H1 (cell line): Measurements from ENCODE around the gene SYNJ1.

ENCODE experiments used
- ASH2L ChIP-seq: fragments of 200-600, 300-600 bp; sonication (generic); IDR thresholded peaks from one replicate; pipeline ENCODE4 v1.7.1; 2017; ENCODE audit warnings: low read length
- CEBPB ChIP-seq: IDR thresholded peaks from 2 replicates; pipeline ENCODE4 v1.6.1; 2012; ENCODE audit warnings: low read depth, low read length
- EP300 ChIP-seq, 2 experiments: IDR thresholded peaks; 1 replicate in 1 of 2; 2 replicates in 1 of 2; pipeline ENCODE4 v1.6.1; 2011 to 2012; ENCODE audit warnings: low read depth in 2 of 2, low read length in 2 of 2, mild to moderate bottlenecking in 2 of 2, borderline replicate concordance in 1 of 2, inconsistent platforms in 1 of 2, moderate library complexity in 1 of 2
- EZH2 ChIP-seq: fragments of 200-600 bp; sonication (generic); IDR thresholded peaks from 2 replicates; pipeline ENCODE4 v1.7.1; 2012; ENCODE audit warnings: low read depth, mild to moderate bottlenecking, moderate library complexity, low read length, inconsistent platforms; ENCODE audit not compliant: severe bottlenecking
- JUN ChIP-seq: IDR thresholded peaks from 2 replicates; pipeline ENCODE4 v1.6.1; 2011; ENCODE audit warnings: low read depth, mild to moderate bottlenecking, improper control_type of control experiment, low read length
- JUND ChIP-seq: IDR thresholded peaks from 2 replicates; pipeline ENCODE4 v1.6.1; 2011; ENCODE audit warnings: mild to moderate bottlenecking, improper control_type of control experiment, low read length
- POU5F1 ChIP-seq: IDR thresholded peaks from 2 replicates; pipeline ENCODE4 v1.6.1; 2011; ENCODE audit warnings: low read depth, mild to moderate bottlenecking, low read length, moderate library complexity
- RFX5 ChIP-seq: IDR thresholded peaks from 2 replicates; pipeline ENCODE4 v1.6.1; 2011; ENCODE audit warnings: low read depth, low read length, improper control_type of control experiment, borderline replicate concordance
- SIN3A ChIP-seq, 2 experiments: IDR thresholded peaks in 1 of 2; conservative IDR thresholded peaks in 1 of 2; 2 replicates each; pipeline ENCODE4 v1.6.1; 2011 to 2012; ENCODE audit warnings: low read length in 2 of 2, improper control_type of control experiment in 1 of 2, low read depth in 1 of 2, mild to moderate bottlenecking in 1 of 2
- ZNF274 ChIP-seq: IDR thresholded peaks from 2 replicates; pipeline ENCODE4 v1.7.0; 2012; ENCODE audit warnings: low read length, borderline replicate concordance; ENCODE audit errors: extremely low read depth
- TF ChIP-seq, protein P1 (sequence below), 3 experiments: IDR thresholded peaks; 1 replicate in 2 of 3; 2 replicates in 1 of 3; pipeline versions ENCODE4 v1.5.1 to v1.6.1; 2011; ENCODE audit warnings: low read length in 3 of 3, mild to moderate bottlenecking in 3 of 3, inconsistent platforms in 2 of 3, low read depth in 1 of 3, moderate library complexity in 1 of 3; ENCODE audit not compliant: insufficient read depth in 1 of 3; ENCODE audit errors: control extremely low read depth in 1 of 3

DNA sequence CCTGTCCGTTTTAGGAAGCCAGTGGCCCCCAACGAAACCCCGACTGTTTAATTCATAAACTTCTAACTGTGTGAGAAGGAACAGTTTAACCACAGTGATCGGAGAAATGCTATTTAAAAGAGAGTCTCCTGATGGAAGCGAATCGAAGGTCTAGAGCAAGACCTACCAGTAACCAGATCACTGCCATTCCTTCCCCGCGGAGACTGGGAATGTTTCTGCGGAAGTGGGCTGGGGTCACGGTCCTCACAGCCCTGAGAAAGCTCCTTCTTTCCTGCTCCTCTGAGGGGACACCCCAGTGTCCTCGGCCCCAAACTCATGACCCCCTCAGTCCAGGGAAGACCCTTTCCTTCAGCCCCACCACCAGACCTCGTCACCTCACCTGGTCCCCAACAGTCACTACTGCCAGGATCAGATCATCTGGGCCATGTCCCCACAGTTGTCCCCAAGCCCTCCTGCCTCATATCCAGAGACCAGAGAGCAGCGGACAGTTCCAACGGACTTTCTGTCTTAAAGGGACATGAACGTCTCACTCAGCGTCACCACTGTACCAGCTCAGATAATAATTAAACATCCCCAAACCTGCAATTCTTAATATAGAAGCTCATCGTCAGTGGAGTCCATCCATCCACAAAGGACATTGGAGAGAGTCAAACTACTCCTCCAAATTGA, 142.6 kb downstream of the SYNJ1 start, which contains the start of gene TCP10L:
- no peak for TF ChIP-seq RFX5
- TF ChIP-seq JUND, result no peak
- TF ChIP-seq, protein P1, sequence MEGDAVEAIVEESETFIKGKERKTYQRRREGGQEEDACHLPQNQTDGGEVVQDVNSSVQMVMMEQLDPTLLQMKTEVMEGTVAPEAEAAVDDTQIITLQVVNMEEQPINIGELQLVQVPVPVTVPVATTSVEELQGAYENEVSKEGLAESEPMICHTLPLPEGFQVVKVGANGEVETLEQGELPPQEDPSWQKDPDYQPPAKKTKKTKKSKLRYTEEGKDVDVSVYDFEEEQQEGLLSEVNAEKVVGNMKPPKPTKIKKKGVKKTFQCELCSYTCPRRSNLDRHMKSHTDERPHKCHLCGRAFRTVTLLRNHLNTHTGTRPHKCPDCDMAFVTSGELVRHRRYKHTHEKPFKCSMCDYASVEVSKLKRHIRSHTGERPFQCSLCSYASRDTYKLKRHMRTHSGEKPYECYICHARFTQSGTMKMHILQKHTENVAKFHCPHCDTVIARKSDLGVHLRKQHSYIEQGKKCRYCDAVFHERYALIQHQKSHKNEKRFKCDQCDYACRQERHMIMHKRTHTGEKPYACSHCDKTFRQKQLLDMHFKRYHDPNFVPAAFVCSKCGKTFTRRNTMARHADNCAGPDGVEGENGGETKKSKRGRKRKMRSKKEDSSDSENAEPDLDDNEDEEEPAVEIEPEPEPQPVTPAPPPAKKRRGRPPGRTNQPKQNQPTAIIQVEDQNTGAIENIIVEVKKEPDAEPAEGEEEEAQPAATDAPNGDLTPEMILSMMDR (IDR thresholded peaks at IDR 0.05; ENCODE audit: control extremely low read depth in 1 of 3, insufficient read depth in 1 of 3, low read depth in 1 of 3, low read length in 3 of 3), result no peak
- no peak for TF ChIP-seq EP300 (IDR thresholded peaks at IDR 0.05; ENCODE audit: borderline replicate concordance in 1 of 2, low read depth in 2 of 2, low read length in 2 of 2)
- no peak for TF ChIP-seq SIN3A (conservative IDR thresholded peaks at IDR 0.05 in 1 of 2, IDR thresholded peaks at IDR 0.05 in 1 of 2; ENCODE audit: low read depth in 1 of 2, low read length in 2 of 2)
- no peak for TF ChIP-seq EZH2
- TF ChIP-seq JUN, result no peak
- TF ChIP-seq ZNF274, result no peak
- TF ChIP-seq CEBPB, result no peak
- no peak for TF ChIP-seq POU5F1
- TF ChIP-seq ASH2L, result no peak
